Measurements from ENCODE around the gene C10orf71.

- TF ChIP-seq REST (IDR thresholded peaks at IDR 0.05; ENCODE audit: insufficient read depth in 1 of 2, low read depth in 2 of 2, low read length in 1 of 2) (no peak), CTCF (IDR thresholded peaks at IDR 0.05) (no peak), TCF7L2 (IDR thresholded peaks at IDR 0.05; ENCODE audit: low read depth, low read length) (no peak)
These were observed 23.1 kb upstream of the C10orf71 start for GRCh38 chr10:49275896-49276295.
